ENCODE results near the gene TTC12.

Gene TTC12

GRCh38 chr11:113275602-113276001 is 38.8 kb upstream of the TTC12 start:
- TF ChIP-seq CEBPB (IDR thresholded peaks at IDR 0.05): no peak

GRCh38 chr11:113276466-113276865 is 37.9 kb upstream of the TTC12 start:
- no peak for TF ChIP-seq TAF1 (IDR thresholded peaks at IDR 0.05; ENCODE audit: low read depth)
- no peak for TF ChIP-seq MAX (IDR thresholded peaks at IDR 0.05)
- TF ChIP-seq TCF12 (IDR thresholded peaks at IDR 0.05; ENCODE audit: low read depth): no peak
- no peak for TF ChIP-seq TEAD4 (IDR thresholded peaks at IDR 0.05)
- no peak for TF ChIP-seq EP300 (IDR thresholded peaks at IDR 0.05; ENCODE audit: borderline replicate concordance)
- no peak for TF ChIP-seq FOXM1 (IDR thresholded peaks at IDR 0.05; ENCODE audit: borderline replicate concordance, low read depth)
- no peak for TF ChIP-seq CEBPB (IDR thresholded peaks at IDR 0.05)
- no peak for TF ChIP-seq ZBTB7A (IDR thresholded peaks at IDR 0.05; ENCODE audit: low read depth)
- TF ChIP-seq RAD21 (IDR thresholded peaks at IDR 0.05; ENCODE audit: low read depth): no peak
- TF ChIP-seq CREB1 (IDR thresholded peaks at IDR 0.05; ENCODE audit: low read depth): no peak
- no peak for TF ChIP-seq NFIC (IDR thresholded peaks at IDR 0.05)
- TF ChIP-seq USF1 (IDR thresholded peaks at IDR 0.05): no peak
- TF ChIP-seq YY1 (IDR thresholded peaks at IDR 0.05; ENCODE audit: low read depth): no peak
- no peak for TF ChIP-seq EGR1 (IDR thresholded peaks at IDR 0.05)
- no peak for TF ChIP-seq REST (IDR thresholded peaks at IDR 0.05; ENCODE audit: low read depth)

- TF ChIP-seq EP300 (IDR thresholded peaks at IDR 0.05; ENCODE audit: borderline replicate concordance): no peak
- TF ChIP-seq CREB1 (IDR thresholded peaks at IDR 0.05; ENCODE audit: low read depth): no peak
- no peak for TF ChIP-seq USF1 (IDR thresholded peaks at IDR 0.05)
- no peak for TF ChIP-seq CEBPB (IDR thresholded peaks at IDR 0.05)
- no peak for TF ChIP-seq TCF12 (IDR thresholded peaks at IDR 0.05; ENCODE audit: low read depth)
- TF ChIP-seq ZBTB7A (IDR thresholded peaks at IDR 0.05; ENCODE audit: low read depth): no peak
- no peak for TF ChIP-seq TAF1 (IDR thresholded peaks at IDR 0.05; ENCODE audit: low read depth)
- no peak for TF ChIP-seq RAD21 (IDR thresholded peaks at IDR 0.05; ENCODE audit: low read depth)
Measured at GRCh38 chr11:113277907-113278306, 36.5 kb upstream of the TTC12 start.

GRCh38 chr11:113278481-113278880 is 35.9 kb upstream of the TTC12 start:
- TF ChIP-seq TCF12 (IDR thresholded peaks at IDR 0.05; ENCODE audit: low read depth) (no peak), EGR1 (IDR thresholded peaks at IDR 0.05) (no peak), ZBTB7A (IDR thresholded peaks at IDR 0.05; ENCODE audit: low read depth) (no peak), REST (IDR thresholded peaks at IDR 0.05; ENCODE audit: low read depth) (no peak), EP300 (IDR thresholded peaks at IDR 0.05; ENCODE audit: borderline replicate concordance) (no peak), NFIC (IDR thresholded peaks at IDR 0.05) (no peak)

- TF ChIP-seq TAF1 (IDR thresholded peaks at IDR 0.05; ENCODE audit: low read depth): no peak
- no peak for TF ChIP-seq FOXM1 (IDR thresholded peaks at IDR 0.05; ENCODE audit: borderline replicate concordance, low read depth)
- no peak for TF ChIP-seq TCF12 (IDR thresholded peaks at IDR 0.05; ENCODE audit: low read depth)
- TF ChIP-seq CREB1 (IDR thresholded peaks at IDR 0.05; ENCODE audit: low read depth): no peak
Measured at GRCh38 chr11:113278925-113279324, 35.5 kb upstream of the TTC12 start.

GRCh38 chr11:113279591-113279990 is 34.8 kb upstream of the TTC12 start:
- TF ChIP-seq EGR1 (IDR thresholded peaks at IDR 0.05) (no peak), TAF1 (IDR thresholded peaks at IDR 0.05; ENCODE audit: low read depth) (no peak), RAD21 (IDR thresholded peaks at IDR 0.05; ENCODE audit: low read depth) (no peak), YY1 (IDR thresholded peaks at IDR 0.05; ENCODE audit: low read depth) (no peak), FOXM1 (IDR thresholded peaks at IDR 0.05; ENCODE audit: borderline replicate concordance, low read depth) (no peak), NFIC (IDR thresholded peaks at IDR 0.05) (no peak), USF1 (IDR thresholded peaks at IDR 0.05) (no peak), MAX (IDR thresholded peaks at IDR 0.05) (no peak), REST (IDR thresholded peaks at IDR 0.05; ENCODE audit: low read depth) (no peak)

Measured in Ishikawa (cell line).